Activated CD8-positive, alpha-beta memory T cell treated with anti-CD3 and anti-CD28 coated beads for 1 hour (primary cell): ENCODE results near the gene NOSTRIN.

Experiments
- DNase-seq, 2 donors: peaks; one replicate each; pipeline ENCODE4 v3.0.0-alpha.2; 2020; ENCODE audit warnings: low read depth in 1 of 2; ENCODE audit errors: extremely low read depth in 1 of 2

Gene NOSTRIN

GRCh38 chr2:168814939-168815907, 12.8 kb downstream of the NOSTRIN start:
- DNase-seq = no peak

GRCh38 chr2:168816369-168816768, 13.9 kb downstream of the NOSTRIN start:
- no peak for DNase-seq

- no peak for DNase-seq
Measured at GRCh38 chr2:168819050-168819715, 16.7 kb downstream of the NOSTRIN start.

GRCh38 chr2:168819829-168820489, 17.5 kb downstream of the NOSTRIN start:
- DNase-seq = no peak

- no peak for DNase-seq
Measured at GRCh38 chr2:168821577-168821976, 19.1 kb downstream of the NOSTRIN start.

- DNase-seq = no peak
Measured at GRCh38 chr2:168821992-168822391, 19.6 kb downstream of the NOSTRIN start.

- DNase-seq = no peak
Measured at GRCh38 chr2:168825126-168825525, 22.7 kb downstream of the NOSTRIN start.

GRCh38 chr2:168830958-168831357, 28.5 kb downstream of the NOSTRIN start:
- DNase-seq = no peak

- DNase-seq = no peak
Measured at GRCh38 chr2:168831662-168832061, 29.2 kb downstream of the NOSTRIN start.

- DNase-seq = no peak
Measured at GRCh38 chr2:168835969-168836368, 33.5 kb downstream of the NOSTRIN start.

GRCh38 chr2:168841445-168841844, 39.0 kb downstream of the NOSTRIN start:
- DNase-seq = no peak

- DNase-seq = no peak
Measured at GRCh38 chr2:168843253-168843652, 40.8 kb downstream of the NOSTRIN start.

- DNase-seq = no peak
Measured at GRCh38 chr2:168848225-168848624, 45.8 kb downstream of the NOSTRIN start.

GRCh38 chr2:168849610-168850009, 47.2 kb downstream of the NOSTRIN start:
- no peak for DNase-seq

GRCh38 chr2:168850846-168851245, 48.4 kb downstream of the NOSTRIN start:
- DNase-seq = no peak

GRCh38 chr2:168851674-168852320, 49.4 kb downstream of the NOSTRIN start:
- DNase-seq = no peak

GRCh38 chr2:168852481-168852880, 50.0 kb downstream of the NOSTRIN start:
- DNase-seq = no peak

- DNase-seq = no peak
Measured at GRCh38 chr2:168853471-168853870, 51.0 kb downstream of the NOSTRIN start.

- DNase-seq = no peak
Measured at GRCh38 chr2:168854651-168855050, 52.2 kb downstream of the NOSTRIN start.

- DNase-seq = no peak
Measured at GRCh38 chr2:168855601-168856000, 53.2 kb downstream of the NOSTRIN start.

GRCh38 chr2:168858146-168858545, 55.7 kb downstream of the NOSTRIN start:
- DNase-seq = no peak
